Transverse colon (tissue), 4 donors: ENCODE results near the gene SLC9A1. TPM values are rescaled to one million over a fixed set of nuclear protein-coding genes. Genes with fewer than 3 reads are reported as not detected.

Experiments
- DNase-seq: peaks from one replicate; pipeline ENCODE4 v3.0.0-alpha.2; 2019
- H3K27ac ChIP-seq, 4 donors: fragments of 200-600 bp; sonication (generic); 2 replicates each; pipeline ENCODE4 v1.5.1; 2016 to 2018; ENCODE audit warnings: inconsistent platforms in 4 of 4
- H3K27me3 ChIP-seq: fragments of 200-600 bp; sonication (generic); 2 replicates; pipeline ENCODE4 v1.5.1; 2017; ENCODE audit warnings: inconsistent platforms
- H3K36me3 ChIP-seq, 4 donors: fragments of 200-600 bp; sonication (generic); 2 replicates each; pipeline ENCODE4 v1.5.1; 2017 to 2019; ENCODE audit warnings: inconsistent platforms in 4 of 4
- H3K4me1 ChIP-seq, 4 donors: fragments of 200-600 bp; sonication (generic); 2 replicates each; pipeline ENCODE4 v1.5.1; 2017 to 2020; ENCODE audit warnings: inconsistent platforms in 4 of 4
- H3K4me3 ChIP-seq, 4 donors: fragments of 200-600 bp; sonication (generic); 1 replicate in 1 of 4; 2 replicates in 3 of 4; pipeline versions ENCODE4 v1.5.1 to v1.6.1; 2017 to 2019; ENCODE audit warnings: inconsistent platforms in 4 of 4
- H3K9me3 ChIP-seq, 2 donors: fragments of 200-600 bp; sonication (generic); 2 replicates each; pipeline ENCODE4 v1.5.1; 2017 to 2019; ENCODE audit warnings: inconsistent platforms in 2 of 2
- EP300 ChIP-seq: sonication (generic); formaldehyde crosslinking; IDR thresholded peaks from one replicate; pipeline ENCODE4 v1.6.1; 2017; ENCODE audit warnings: antibody characterized with exemption, low read depth
- POLR2A ChIP-seq: fragments of 450-650 bp; IDR thresholded peaks from one replicate; pipeline ENCODE4 v1.6.1; 2016; ENCODE audit warnings: antibody characterized with exemption, mild to moderate bottlenecking, moderate library complexity
- POLR2AphosphoS5 ChIP-seq, 3 donors: sonication (generic); formaldehyde crosslinking; IDR thresholded peaks; one replicate each; pipeline ENCODE4 v1.6.1; 2016; ENCODE audit warnings: antibody characterized with exemption in 3 of 3
- WGBS, 2 donors: methylation state at CpG; one replicate each; pipeline ENCODE4 v1.1.5; 2018; ENCODE audit warnings: low coverage in 1 of 2; 5-methylcytosine and 5-hydroxymethylcytosine counted together
- in situ Hi-C, 4 donors: fragments of 200-750 bp; cut with MboI; loops; one replicate each; pipeline versions ENCODE4 v1.15.0 to v1.15.1; 2017; ENCODE audit warnings: low sequenced_read_pairs in 3 of 4, low pct_ligation_motif_present in 1 of 4, low pct_unique_long_range_greater_than_20kb in 1 of 4
- intact Hi-C: fragments of 100-400 bp; cut with DNase I; formaldehyde crosslinking; loops from one replicate; pipeline ENCODE4 v1.15.1; 2023; ENCODE audit warnings: low total_unique reads
- total RNA-seq, 4 donors: library from RNA; depleted of rRNA; stranded (reverse); fragments of >200 nt; gene quantifications; one replicate each; pipeline ENCODE4 v1.1.0, GENCODE V29; 2016
- TF ChIP-seq, protein P1 (sequence below), 5 experiments: fragments of 200-600 bp in 3 of 5; fragments of 450-650 bp in 2 of 5; sonication (generic) in 3 of 5; IDR thresholded peaks; 1 replicate in 2 of 5; 2 replicates in 3 of 5; pipeline ENCODE4 v1.5.1; 2016 to 2017; ENCODE audit warnings: antibody characterized with exemption in 5 of 5, inconsistent platforms in 3 of 5, mild to moderate bottlenecking in 2 of 5, moderate library complexity in 1 of 5

The SLC9A1 gene
- total RNA-seq, 4 donors from 2014 or later: 17.9 to 140 (median 101) TPM

GRCh38 chr1:27086628-27087027 is 68.3 kb downstream of the SLC9A1 start:
- Histone ChIP-seq H3K4me1 (no peaks in the 10 kb centered on the region), H3K36me3 (no peaks in the 10 kb centered on the region), H3K27me3 (no peaks in the 10 kb centered on the region), H3K9me3 (no peaks in the 10 kb centered on the region), H3K27ac (no peak overlapping the region), H3K4me3 (no peak overlapping the region)
- in situ Hi-C loops: no loop called here
- DNase-seq: no peak
- intact Hi-C loops: no loop called here
- WGBS, 2 donors: 94 to 100% methylated on average over 1 to 3 of the region's 3 CpGs
- TF ChIP-seq EP300: no peak
- TF ChIP-seq POLR2AphosphoS5 (IDR thresholded peaks at IDR 0.05): no peak

DNA sequence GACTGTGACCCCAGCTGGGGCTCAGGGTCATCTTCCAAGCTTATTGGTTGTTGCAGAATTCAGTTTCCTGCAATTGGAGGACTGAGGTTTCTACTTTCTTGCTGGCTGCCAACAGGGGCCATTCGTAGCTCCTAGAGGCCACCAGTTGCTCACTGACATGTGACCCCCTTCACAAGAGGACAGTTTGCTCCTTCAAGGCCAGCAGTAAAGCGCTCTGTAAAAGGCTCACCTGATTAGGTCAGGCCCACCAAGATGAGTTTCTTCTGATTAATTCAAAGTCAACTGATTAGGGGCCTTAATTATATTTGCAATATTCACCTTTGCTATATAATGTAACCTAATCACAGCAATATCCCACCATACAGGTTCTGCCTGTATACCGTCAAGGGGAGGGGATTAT is 68.9 kb downstream of the SLC9A1 start:
- 72% methylated on average over 3 of the region's 3 CpGs; no CpG with 5 or more reads in 1 of the 2 donors for WGBS, 2 donors
- no peak for DNase-seq
- Histone ChIP-seq H3K4me1 (no peaks in the 10 kb centered on the region), H3K27ac (no peak overlapping the region), H3K27me3 (no peaks in the 10 kb centered on the region), H3K36me3 (no peaks in the 10 kb centered on the region), H3K9me3 (no peaks in the 10 kb centered on the region), H3K4me3 (no peak overlapping the region)
- TF ChIP-seq POLR2AphosphoS5 (IDR thresholded peaks at IDR 0.05) (no peak), POLR2A (no peak), EP300 (no peak)
- TF ChIP-seq, protein P1, sequence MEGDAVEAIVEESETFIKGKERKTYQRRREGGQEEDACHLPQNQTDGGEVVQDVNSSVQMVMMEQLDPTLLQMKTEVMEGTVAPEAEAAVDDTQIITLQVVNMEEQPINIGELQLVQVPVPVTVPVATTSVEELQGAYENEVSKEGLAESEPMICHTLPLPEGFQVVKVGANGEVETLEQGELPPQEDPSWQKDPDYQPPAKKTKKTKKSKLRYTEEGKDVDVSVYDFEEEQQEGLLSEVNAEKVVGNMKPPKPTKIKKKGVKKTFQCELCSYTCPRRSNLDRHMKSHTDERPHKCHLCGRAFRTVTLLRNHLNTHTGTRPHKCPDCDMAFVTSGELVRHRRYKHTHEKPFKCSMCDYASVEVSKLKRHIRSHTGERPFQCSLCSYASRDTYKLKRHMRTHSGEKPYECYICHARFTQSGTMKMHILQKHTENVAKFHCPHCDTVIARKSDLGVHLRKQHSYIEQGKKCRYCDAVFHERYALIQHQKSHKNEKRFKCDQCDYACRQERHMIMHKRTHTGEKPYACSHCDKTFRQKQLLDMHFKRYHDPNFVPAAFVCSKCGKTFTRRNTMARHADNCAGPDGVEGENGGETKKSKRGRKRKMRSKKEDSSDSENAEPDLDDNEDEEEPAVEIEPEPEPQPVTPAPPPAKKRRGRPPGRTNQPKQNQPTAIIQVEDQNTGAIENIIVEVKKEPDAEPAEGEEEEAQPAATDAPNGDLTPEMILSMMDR (IDR thresholded peaks at IDR 0.05): no peak
- intact Hi-C loops: no loop called here
- in situ Hi-C loops: no loop called here

DNA sequence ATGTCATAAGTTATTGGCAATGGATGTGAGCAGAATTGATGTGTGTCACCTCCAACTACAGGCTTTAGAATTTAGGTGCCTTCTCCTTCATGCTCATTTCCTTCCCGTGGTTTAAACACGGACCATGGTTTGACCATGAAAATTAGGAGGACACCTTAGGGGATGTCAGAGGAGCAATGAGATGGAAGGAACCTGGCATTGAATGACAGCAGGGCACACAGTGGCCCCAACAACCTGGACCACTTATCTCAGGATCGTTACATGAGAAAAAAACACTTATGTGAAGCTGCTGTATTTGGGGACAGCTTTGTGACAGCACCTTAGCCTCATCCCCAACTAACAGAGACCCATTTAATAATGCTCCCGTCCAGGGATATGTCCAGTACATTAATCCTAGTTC is 70.8 kb downstream of the SLC9A1 start:
- no peaks in the 10 kb centered on the region for H3K4me1 ChIP-seq
- no peaks in the 10 kb centered on the region for H3K36me3 ChIP-seq
- no peak for DNase-seq
- no peak overlapping the region for H3K4me3 ChIP-seq
- no peak for TF ChIP-seq POLR2A
- no peaks in the 10 kb centered on the region for H3K9me3 ChIP-seq
- WGBS, 2 donors: 66 to 85% methylated on average over 4 of the region's 4 CpGs
- intact Hi-C loops (loop anchor here (5.0 kb wide), 1 partner anchor 37 kb away; no protein-coding TSS in a partner anchor), in situ Hi-C loops (no loop called here)
- no peaks in the 10 kb centered on the region for H3K27me3 ChIP-seq
- no peak overlapping the region for H3K27ac ChIP-seq

GRCh38 chr1:27077968-27078367 is 77.0 kb downstream of the SLC9A1 start:
- no peaks in the 10 kb centered on the region for H3K4me1 ChIP-seq
- intact Hi-C loops (no loop called here), in situ Hi-C loops (no loop called here)
- H3K4me3 ChIP-seq: no peak overlapping the region
- no peak for DNase-seq
- no peaks in the 10 kb centered on the region for H3K27me3 ChIP-seq
- TF ChIP-seq POLR2A (no peak), EP300 (no peak), POLR2AphosphoS5 (IDR thresholded peaks at IDR 0.05) (no peak)
- TF ChIP-seq, protein P1 (IDR thresholded peaks at IDR 0.05): no peak
- H3K9me3 ChIP-seq: no peaks in the 10 kb centered on the region
- H3K36me3 ChIP-seq: no peaks in the 10 kb centered on the region
- WGBS, 2 donors: 50 to 52% methylated on average over 2 to 7 of the region's 7 CpGs
- H3K27ac ChIP-seq: no peak overlapping the region

- Histone ChIP-seq H3K4me1 (no peaks in the 10 kb centered on the region), H3K4me3 (no peak overlapping the region), H3K9me3 (no peaks in the 10 kb centered on the region), H3K27me3 (no peaks in the 10 kb centered on the region), H3K27ac (no peak overlapping the region), H3K36me3 (no peaks in the 10 kb centered on the region)
- 83 to 94% methylated on average over 1 to 2 of the region's 2 CpGs for WGBS, 2 donors
- DNase-seq: no peak
- intact Hi-C loops (no loop called here), in situ Hi-C loops (no loop called here)
- TF ChIP-seq, protein P1 (IDR thresholded peaks at IDR 0.05): no peak
- TF ChIP-seq EP300 (no peak), POLR2AphosphoS5 (IDR thresholded peaks at IDR 0.05) (no peak), POLR2A (no peak)
Observed at GRCh38 chr1:27076803-27077202, 78.1 kb downstream of the SLC9A1 start.
